GM10266 (cell line): ENCODE data around the gene DCLK3.

Experiments
- DNase-seq: peaks from one replicate; pipeline ENCODE4 v3.0.0; 2012; ENCODE audit errors: extremely low spot score
- TF ChIP-seq, protein P1 (sequence below): IDR thresholded peaks from 2 replicates; pipeline ENCODE4 v1.5.1; 2012; ENCODE audit warnings: mild to moderate bottlenecking, low read depth; ENCODE audit not compliant: control insufficient read depth, insufficient read depth; ENCODE audit errors: missing control alignments

DCLK3 gene

DNA sequence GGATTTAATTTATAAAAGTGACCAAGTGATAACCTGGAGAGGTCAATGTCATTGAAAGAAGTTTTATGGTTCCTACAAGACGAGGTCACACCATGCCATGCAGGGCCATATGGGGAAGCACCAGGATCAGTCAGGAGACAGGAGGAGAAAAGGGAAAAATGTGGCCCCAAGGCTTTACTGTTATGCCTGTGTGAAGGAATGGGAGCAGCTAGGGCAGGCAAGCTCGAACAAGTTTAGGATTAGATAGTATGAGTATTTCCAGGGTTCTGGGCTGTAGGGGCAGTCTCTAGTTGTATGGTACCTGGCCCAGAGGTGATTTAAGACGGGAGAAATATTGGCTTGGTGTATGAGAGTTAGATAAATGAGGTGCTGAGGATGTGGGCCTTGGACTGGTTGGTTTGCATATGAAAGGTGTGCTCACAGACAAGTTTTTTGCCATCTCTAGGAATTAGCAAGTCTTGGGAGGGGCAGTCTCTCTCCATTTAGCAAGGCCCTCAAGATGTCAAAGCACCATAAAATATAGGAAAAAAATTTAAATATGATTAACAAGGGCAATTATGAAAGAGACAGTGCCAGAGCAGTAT is 36.3 kb upstream of the DCLK3 start:
- TF ChIP-seq, protein P1, sequence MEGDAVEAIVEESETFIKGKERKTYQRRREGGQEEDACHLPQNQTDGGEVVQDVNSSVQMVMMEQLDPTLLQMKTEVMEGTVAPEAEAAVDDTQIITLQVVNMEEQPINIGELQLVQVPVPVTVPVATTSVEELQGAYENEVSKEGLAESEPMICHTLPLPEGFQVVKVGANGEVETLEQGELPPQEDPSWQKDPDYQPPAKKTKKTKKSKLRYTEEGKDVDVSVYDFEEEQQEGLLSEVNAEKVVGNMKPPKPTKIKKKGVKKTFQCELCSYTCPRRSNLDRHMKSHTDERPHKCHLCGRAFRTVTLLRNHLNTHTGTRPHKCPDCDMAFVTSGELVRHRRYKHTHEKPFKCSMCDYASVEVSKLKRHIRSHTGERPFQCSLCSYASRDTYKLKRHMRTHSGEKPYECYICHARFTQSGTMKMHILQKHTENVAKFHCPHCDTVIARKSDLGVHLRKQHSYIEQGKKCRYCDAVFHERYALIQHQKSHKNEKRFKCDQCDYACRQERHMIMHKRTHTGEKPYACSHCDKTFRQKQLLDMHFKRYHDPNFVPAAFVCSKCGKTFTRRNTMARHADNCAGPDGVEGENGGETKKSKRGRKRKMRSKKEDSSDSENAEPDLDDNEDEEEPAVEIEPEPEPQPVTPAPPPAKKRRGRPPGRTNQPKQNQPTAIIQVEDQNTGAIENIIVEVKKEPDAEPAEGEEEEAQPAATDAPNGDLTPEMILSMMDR, result no peak
- DNase-seq, result no peak

DNA sequence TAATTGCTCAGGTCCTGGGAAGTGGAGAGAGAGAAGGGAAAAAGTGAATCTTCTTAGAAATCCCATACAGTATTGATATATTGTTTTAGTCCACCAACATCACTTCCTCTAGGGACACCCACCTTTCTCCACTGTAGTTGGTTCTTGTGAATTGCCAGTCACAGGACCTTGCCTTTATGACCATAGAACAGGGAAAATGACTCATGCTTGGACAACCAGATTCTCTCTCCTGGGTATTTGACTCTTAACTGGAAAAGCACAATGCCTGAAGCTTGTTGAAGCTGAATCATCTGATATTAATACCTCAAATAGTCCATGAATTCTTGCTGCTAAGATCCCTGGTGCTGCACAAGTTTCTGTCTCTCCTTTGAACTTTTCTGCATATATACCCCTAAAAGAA is 32.5 kb upstream of the DCLK3 start:
- DNase-seq, result no peak
- TF ChIP-seq, protein P1, result no peak

DNA sequence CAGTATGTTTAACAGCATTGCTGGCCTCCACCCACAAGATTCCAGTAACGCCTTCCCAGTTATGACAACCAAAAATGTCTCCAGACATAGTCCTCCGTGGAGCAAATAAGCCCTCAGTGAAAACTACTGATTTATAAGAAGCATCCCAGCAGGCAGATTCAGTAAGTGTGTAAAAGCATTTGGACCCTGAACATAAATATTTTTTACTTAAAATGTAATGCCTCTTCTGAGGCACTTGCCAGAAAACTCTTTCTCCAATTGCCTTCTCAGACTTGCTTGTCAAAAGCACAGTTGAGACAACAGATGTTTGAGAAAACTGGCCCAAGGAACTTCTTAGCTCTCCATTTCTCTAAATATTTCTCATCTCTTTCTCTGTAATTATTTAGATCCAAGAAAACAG is 31.8 kb upstream of the DCLK3 start:
- TF ChIP-seq, protein P1, result no peak

DNA sequence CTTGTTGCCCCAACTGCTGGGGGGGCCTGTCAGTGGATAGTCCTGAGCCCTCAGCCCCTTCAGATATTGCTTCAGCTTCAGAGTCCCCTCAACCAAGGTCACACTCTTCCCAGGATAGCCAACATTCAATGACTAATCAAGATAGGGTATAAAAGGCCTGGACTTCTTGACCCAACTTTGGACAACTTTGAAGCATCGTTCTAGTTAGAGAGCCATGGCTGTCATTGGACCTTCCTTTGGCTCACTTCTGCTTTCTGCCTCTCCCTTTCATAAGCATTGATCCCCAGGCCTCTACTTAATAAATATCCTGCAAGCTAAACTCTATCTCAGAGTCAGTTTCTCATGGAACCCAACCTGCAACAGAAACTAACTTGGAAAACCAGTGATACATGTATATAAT is 31.3 kb upstream of the DCLK3 start:
- no peak for DNase-seq

More for the DNA sequence above, 31.8 kb upstream of the DCLK3 start:
- no peak for DNase-seq

DNA sequence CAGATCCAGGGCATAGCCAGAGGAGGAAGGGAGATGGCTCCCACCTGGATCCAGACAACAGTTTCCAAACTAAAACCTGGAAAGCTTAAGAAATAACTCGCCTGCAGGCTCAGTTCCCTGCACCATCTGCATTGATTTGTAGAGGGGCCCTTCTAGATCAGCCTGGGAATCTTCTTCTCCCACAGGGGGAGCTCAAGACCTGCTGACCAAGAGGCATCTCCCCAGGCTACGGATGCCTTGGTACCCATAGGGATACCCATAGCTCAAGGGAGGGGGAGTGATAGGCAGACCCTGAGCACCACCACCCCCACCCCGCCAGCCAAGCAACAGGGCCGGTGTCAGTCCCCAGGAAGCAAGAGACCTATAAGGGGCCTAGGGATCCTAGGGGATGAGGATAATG is 28.0 kb upstream of the DCLK3 start:
- TF ChIP-seq, protein P1, result peak; percentile 48

More for the DNA sequence above, 31.3 kb upstream of the DCLK3 start:
- TF ChIP-seq, protein P1, result no peak

DNA sequence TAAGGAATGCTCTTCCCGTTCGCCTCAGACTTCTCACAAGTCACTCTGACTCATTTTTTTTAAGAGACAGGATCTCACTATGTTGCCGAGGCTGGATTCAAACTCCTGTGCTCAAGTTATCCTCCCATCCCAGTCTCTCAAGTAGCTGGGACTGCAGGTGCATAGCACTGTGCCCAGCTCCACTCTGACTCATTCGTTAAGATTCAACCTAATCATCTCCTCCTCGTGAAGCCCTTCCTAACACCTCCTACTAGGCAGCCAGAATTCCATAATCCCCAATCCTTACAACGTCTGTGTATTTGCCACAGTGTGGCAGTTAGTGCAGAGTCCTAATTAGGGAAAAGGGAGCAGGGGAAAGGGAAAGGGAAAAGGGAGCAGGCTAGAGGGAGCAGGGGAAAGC is 26.4 kb upstream of the DCLK3 start:
- no peak for DNase-seq
- TF ChIP-seq, protein P1, result no peak

More for the DNA sequence above, 28.0 kb upstream of the DCLK3 start:
- DNase-seq, result peak; percentile 30

DNA sequence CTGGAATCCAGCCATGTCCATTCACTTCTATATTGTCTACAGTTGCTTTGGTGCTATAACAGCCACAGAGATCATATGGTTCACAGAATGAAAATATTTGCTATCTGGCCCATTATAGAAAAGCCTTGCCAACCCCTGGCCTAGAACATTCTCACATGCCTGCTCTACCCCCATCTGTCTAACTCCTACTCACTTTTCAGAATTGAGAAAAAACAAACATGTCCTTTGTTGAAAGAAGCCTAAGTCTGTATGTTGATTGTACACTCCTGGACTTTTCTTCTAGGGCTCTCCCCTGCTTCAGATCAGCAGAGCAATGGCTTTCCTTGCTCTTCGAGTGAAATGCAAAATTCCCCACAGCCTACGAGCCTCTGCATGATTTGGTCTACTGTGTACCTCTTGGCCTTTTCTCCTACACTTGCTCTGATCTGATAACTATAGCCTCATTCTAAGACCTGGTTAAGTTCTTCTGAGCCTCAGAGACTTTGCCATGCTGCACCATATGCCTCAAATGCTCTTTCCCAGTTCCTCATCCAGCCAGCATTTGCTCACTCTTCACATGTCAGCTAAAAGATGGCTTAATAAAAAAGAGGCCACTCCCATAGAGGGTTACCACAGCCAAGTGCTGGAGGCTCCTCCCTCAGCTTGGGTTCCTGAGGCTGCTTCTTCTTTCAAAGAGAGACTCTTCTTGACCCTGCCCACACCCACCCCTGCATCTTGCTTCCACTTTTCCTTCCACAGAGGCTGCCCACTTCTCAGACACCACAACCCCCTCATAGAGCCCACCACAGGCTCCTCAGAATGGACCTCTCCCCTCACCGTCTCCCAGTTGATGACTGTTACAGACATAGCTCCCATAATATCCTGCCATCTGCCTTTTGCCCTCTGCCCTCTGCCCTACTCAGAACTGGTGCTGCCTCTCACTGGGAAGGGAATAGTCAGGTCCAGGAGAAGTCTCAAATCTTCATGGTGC is 22.9 kb upstream of the DCLK3 start:
- no peak for DNase-seq
- TF ChIP-seq, protein P1, result no peak
